Epidermal melanocyte (primary cell): ENCODE results near the gene ZNF146.
A peak's percentile ranks its signal among the peaks of the same experiment; 100 is the strongest.
"Not testable (repeated sequence)": the region's sequence is repeated elsewhere in the genome, so short reads cannot be mapped to it uniquely, and the experiment has no call there.

Experiments
- DNase-seq: peaks from one replicate; pipeline ENCODE4 v3.0.0; 2011; ENCODE audit warnings: low spot score; ENCODE audit not compliant: insufficient read length

Gene ZNF146

GRCh38 chr19:36214386-36215275, at the start of gene ZNF146, which contains the start of gene ZNF565:
ZNF146 (plus strand) TSS chr19:36215106; CDS start chr19:36236441, 21,335 bp downstream.
ZNF565 (minus strand) TSS chr19:36214665; CDS start chr19:36201985, 12,680 bp downstream.
- DNase-seq = peak; percentile 95

DNA sequence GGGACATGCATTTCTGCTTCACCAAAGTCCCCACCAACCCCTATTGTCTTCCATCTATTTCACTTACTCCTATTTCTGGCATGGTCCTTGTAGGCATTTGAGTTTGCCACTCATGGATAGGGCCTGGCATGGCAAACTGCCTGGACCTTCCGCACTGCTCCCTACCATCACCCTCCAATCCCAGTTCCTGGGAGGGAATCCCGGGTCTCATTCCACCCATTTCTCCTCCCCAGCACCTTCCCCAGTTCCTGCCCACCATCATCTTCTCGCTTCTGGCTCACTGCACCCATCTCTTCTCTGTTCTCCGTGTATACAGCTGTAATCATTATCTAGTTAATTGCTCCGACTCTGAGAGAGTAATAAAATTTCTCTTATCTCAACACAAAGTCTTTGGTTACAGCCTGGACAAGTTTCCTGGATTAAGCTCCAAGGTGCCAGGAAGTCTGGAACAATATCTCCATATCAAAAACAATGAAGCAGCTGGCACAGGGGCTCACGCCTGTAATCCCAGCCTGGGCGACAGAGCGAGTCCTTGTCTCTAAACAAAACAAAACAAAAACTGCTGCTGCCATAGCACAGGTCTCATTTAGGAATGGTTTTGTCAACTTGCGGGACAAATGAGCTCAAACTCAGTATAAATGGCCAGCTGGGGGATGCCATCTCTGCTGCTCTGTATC, 45.7 kb upstream of the ZNF146 start:
- DNase-seq = no peak

GRCh38 chr19:36172852-36173251, 42.1 kb upstream of the ZNF146 start:
- no peak for DNase-seq

GRCh38 chr19:36173846-36174245, 41.1 kb upstream of the ZNF146 start:
- not testable (repeated sequence) for DNase-seq

- not testable (repeated sequence) for DNase-seq
These were observed 35.8 kb upstream of the ZNF146 start for GRCh38 chr19:36179077-36179476.

GRCh38 chr19:36182612-36183244, 32.2 kb upstream of the ZNF146 start:
- no peak for DNase-seq

GRCh38 chr19:36183245-36183628, 31.7 kb upstream of the ZNF146 start:
- DNase-seq = no peak

DNA sequence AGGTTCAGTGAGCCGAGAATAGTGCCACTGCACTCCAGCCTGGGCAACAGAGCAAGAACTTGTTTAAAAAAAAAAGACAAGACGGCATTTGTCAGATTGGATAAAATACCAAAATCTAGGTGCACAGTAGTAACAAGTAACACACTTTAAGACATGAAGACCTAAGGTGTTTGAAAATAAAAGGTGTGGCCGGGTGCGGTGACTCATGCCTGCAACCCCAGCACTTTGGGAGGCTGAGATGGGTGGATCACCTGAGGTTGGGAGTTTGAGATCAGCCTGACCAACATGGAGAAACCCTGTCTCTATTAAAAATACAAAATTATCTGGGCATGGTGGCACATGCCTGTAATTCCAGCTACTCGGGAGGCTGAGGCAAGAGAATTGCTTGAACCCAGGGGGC, 28.2 kb upstream of the ZNF146 start:
- not testable (repeated sequence) for DNase-seq

- DNase-seq = no peak
These were observed 18.7 kb upstream of the ZNF146 start for GRCh38 chr19:36196249-36196648.

GRCh38 chr19:36198119-36198518, 16.8 kb upstream of the ZNF146 start:
- no peak for DNase-seq

GRCh38 chr19:36201684-36202083, 13.2 kb upstream of the ZNF146 start:
- DNase-seq = no peak

DNA sequence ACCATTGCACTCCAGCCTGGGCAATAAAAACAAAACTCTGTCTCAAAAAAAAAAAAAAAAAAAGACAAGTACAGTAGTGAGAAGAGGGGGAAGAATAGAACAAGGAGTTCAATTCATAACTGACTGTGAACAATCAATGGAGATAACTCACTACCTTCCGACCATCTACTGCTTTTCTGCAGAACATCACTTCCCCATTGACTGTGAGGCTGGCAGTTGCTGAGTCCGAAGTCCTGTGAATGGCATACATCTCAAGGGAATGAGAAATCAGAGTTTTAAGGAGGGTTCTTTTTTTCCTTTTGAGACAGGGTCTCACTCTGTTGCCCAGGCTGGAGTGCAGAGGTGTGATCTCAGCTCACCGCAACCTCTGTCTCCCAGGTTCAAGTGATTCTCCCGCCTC, 11.6 kb upstream of the ZNF146 start:
- DNase-seq = no peak

DNA sequence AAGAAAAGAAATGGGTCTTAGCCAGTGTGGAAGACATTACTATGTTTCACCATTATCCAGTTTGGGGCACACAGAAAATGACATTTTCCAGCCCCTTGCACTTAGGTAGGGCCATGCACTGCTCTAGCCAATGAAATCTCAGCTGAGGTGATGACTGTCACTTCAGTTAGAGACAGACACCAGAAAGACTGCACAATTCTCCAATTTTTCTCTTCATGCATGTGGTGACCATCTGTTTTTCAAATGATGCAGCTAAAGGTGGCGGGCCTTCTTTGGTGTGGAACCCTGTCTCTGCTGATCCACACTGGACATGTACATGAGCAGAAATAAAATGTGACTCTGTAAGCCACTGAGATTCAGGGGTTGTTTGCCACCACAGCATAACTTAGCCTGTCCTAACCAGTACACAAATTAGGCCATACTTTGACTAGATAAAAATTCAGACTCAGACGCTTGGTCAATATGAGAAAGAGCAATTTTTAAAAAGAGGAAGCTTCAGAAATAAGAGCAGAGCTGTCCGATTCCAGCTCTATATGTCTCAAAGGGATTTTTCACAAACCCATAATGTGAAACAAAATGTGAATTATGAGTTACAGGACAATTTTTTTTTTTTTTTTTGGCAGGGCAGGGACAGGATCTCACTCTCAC, 7.2 kb upstream of the ZNF146 start:
- DNase-seq = no peak

DNA sequence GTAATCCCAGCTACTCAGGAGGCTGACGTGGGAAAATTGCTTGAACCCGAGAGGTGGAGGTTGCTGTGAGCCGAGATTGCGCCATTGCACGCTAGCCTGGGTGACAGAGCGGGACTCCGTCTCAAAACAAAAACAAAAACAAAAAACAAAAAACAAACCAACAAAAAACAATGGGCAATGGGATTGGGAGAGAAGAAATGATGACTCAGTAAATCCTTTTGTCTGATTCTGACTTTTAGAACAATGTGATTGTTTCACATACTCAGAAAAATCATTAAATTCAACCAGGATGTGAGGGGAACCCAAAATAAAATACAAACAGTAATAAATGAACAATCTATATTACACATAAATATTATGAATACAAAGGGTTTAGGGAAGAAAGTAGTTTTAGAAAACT, 5.5 kb upstream of the ZNF146 start:
- DNase-seq = no peak

- no peak for DNase-seq
These were observed 4.4 kb upstream of the ZNF146 start for GRCh38 chr19:36210497-36210896.

- no peak for DNase-seq
These were observed 2.0 kb upstream of the ZNF146 start for GRCh38 chr19:36212895-36213294.

- no peak for DNase-seq
These were observed 594 bp downstream of the ZNF146 start for GRCh38 chr19:36215276-36216123.

DNA sequence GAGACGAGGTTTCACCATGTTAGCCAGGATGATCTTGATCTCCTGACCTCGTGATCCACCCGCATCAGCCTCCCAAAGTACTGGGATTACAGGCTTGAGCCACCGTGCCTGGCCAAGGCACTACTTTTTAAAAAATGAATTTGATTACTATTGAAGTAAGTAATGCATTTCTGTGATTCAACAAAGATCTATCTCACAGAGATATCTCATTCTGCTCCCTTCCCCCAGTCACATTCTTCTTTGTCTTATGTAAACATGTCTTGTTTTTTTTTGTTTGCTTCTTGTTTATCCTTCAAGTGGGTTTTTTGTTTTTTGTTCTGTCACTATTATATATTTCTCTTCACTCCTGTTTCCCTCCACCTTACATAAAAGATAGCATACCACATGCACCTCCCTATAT, 6.6 kb downstream of the ZNF146 start:
- DNase-seq = no peak

- DNase-seq = no peak
These were observed 7.6 kb downstream of the ZNF146 start for GRCh38 chr19:36222503-36222902.

DNA sequence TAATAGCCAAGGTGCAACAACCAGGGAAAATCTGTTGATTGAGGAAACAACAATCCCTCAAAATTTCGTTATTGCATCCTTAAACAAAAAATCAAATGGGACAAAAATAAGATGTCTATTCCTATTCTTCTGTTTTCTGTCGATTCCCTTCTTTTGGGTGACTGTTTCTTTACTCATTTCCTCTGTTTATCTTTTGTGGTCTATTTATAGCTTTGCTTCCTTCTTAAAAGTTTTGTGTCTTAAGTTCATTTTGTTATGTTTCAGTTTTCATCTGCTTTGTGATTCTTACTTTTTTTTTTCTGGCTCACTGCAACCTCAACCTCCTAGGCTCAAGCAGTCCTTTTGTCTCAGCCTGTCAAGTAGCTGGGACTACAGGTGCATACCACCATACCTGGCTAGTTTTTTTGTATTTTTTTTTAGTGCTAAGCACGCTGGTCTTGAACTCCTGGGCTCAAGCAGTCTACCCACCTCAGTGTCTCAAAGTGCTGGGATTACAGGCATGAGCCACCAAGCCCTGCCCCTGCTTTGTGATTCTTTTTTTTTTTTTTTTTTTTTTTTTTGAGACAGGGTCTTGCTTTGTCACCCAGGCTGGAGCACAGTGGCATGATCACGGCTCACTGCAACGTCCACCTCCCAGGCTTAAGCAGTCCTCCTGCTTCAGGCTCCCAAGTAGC, 10.4 kb downstream of the ZNF146 start:
- no peak for DNase-seq
